Measurements from ENCODE around the gene LALBA.
"Not testable (repeated sequence)": the region's sequence is repeated elsewhere in the genome, so short reads cannot be mapped to it uniquely, and the experiment has no call there.

Gene LALBA

GRCh38 chr12:48553666-48554343 is 16.0 kb downstream of the LALBA start:
- H3K4me1 Mint-ChIP-seq (ENCODE audit: low read depth); H3K4me3 Mint-ChIP-seq; H3K9me3 Mint-ChIP-seq; H3K27ac Mint-ChIP-seq; H3K36me3 Mint-ChIP-seq (ENCODE audit: low read depth): not testable (repeated sequence)
- H3K27me3 Mint-ChIP-seq (ENCODE audit: low read depth), result peaks cover 13% of the 10 kb centered on the region

- H3K27ac Mint-ChIP-seq; H3K9me3 Mint-ChIP-seq; H3K4me1 Mint-ChIP-seq (ENCODE audit: low read depth); H3K4me3 Mint-ChIP-seq; H3K36me3 Mint-ChIP-seq (ENCODE audit: low read depth): not testable (repeated sequence)
- H3K27me3 Mint-ChIP-seq (ENCODE audit: low read depth), result peaks cover 13% of the 10 kb centered on the region
Observed at GRCh38 chr12:48551636-48552035, 18.2 kb downstream of the LALBA start.

DNA sequence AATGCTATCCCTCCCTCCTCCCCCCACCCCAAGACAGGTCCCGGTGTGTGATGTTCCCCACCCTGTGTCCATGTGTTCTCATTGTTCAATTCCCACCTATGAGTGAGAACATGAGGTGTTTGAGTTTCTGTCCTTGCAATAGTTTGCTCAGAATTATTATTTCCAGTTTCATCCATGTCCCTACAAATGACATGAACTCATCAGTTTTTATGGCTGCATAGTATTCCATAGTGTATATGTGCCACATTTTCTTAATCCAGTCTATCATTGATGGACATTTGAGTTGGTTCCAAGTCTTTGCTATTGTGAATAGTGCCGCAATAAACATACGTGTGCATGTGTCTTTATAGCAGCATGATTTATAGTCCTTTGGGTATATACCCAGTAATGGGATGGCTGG is 22.8 kb downstream of the LALBA start:
- not testable (repeated sequence) for H3K36me3 Mint-ChIP-seq (ENCODE audit: low read depth)

GRCh38 chr12:48545833-48546469 is 23.9 kb downstream of the LALBA start:
- H3K27me3 Mint-ChIP-seq (ENCODE audit: low read depth), result peaks cover 6% of the 10 kb centered on the region
- no peaks in the 10 kb centered on the region for H3K36me3 Mint-ChIP-seq (ENCODE audit: low read depth)
- peaks cover 4% of the 10 kb centered on the region for H3K9me3 Mint-ChIP-seq
- no peak overlapping the region for H3K4me3 Mint-ChIP-seq
- no peak overlapping the region for H3K27ac Mint-ChIP-seq
- H3K4me1 Mint-ChIP-seq (ENCODE audit: low read depth), result peaks cover 2% of the 10 kb centered on the region

More for the DNA sequence above, 22.8 kb downstream of the LALBA start:
- H3K27me3 Mint-ChIP-seq (ENCODE audit: low read depth); H3K4me3 Mint-ChIP-seq; H3K9me3 Mint-ChIP-seq; H3K27ac Mint-ChIP-seq; H3K4me1 Mint-ChIP-seq (ENCODE audit: low read depth): not testable (repeated sequence)

DNA sequence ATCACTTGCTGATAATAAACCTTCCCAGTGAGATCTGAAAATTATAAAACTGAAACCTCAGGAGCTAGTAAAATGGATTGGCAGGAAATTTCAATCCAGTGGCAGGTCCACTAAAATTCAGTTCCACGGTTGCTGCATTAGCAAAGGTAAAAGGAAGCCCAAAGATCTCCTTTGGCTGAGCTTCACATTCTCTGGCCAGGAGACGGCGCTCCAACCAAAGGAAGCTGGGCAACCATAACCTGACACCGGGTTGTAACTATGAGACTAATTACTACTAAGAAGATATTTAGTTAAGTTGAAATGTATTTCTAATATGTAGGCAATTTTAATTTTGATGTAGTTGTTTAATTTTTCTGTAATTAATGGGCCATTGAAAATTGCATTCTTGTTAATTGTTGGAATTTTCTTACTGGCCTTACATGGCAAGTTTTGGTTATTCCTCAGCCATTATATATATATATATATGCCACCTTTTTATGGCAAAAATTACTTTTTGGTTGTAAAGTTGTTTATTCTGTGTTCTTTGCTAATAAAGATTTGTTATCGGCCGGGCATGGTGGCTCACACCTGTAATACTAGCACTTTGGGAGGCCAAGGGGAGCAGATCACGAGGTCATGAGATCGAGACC is 27.4 kb downstream of the LALBA start:
- Mint-ChIP-seq H3K4me3 (no peak overlapping the region), H3K9me3 (no peaks in the 10 kb centered on the region), H3K27me3 (ENCODE audit: low read depth) (no peaks in the 10 kb centered on the region), H3K36me3 (ENCODE audit: low read depth) (no peaks in the 10 kb centered on the region), H3K4me1 (ENCODE audit: low read depth) (peaks cover 2% of the 10 kb centered on the region), H3K27ac (no peak overlapping the region)

DNA sequence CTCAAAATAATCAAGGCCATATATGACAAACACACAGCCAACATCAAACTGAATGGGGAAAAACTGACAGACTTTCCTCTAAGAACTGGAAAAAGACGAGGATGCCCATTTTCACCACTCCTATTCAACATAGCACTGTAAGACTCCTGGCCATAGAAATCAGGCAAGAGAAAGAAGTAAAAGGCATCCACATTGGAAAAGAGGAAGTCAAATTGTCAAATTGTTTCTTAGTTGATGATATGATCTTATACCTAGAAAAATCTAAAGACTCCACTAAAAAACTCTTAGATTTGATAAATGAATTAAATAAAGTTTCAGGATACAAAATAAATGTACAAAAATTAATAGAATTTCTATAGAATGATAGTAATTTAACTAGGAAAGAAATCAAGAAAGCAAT is 33.2 kb downstream of the LALBA start:
- Mint-ChIP-seq H3K27ac (no peak overlapping the region), H3K4me3 (no peak overlapping the region), H3K36me3 (ENCODE audit: low read depth) (no peaks in the 10 kb centered on the region)

GRCh38 chr12:48532601-48533000 is 37.2 kb downstream of the LALBA start:
- no peak overlapping the region for H3K4me3 Mint-ChIP-seq
- H3K36me3 Mint-ChIP-seq (ENCODE audit: low read depth), result no peaks in the 10 kb centered on the region
- no peak overlapping the region for H3K27ac Mint-ChIP-seq
- peaks cover 3% of the 10 kb centered on the region for H3K4me1 Mint-ChIP-seq (ENCODE audit: low read depth)
- no peaks in the 10 kb centered on the region for H3K27me3 Mint-ChIP-seq (ENCODE audit: low read depth)
- H3K9me3 Mint-ChIP-seq, result peaks cover 10% of the 10 kb centered on the region

More for the DNA sequence above, 33.2 kb downstream of the LALBA start:
- peaks cover 3% of the 10 kb centered on the region for H3K4me1 Mint-ChIP-seq (ENCODE audit: low read depth)
- H3K9me3 Mint-ChIP-seq, result peaks cover 10% of the 10 kb centered on the region
- no peaks in the 10 kb centered on the region for H3K27me3 Mint-ChIP-seq (ENCODE audit: low read depth)

DNA sequence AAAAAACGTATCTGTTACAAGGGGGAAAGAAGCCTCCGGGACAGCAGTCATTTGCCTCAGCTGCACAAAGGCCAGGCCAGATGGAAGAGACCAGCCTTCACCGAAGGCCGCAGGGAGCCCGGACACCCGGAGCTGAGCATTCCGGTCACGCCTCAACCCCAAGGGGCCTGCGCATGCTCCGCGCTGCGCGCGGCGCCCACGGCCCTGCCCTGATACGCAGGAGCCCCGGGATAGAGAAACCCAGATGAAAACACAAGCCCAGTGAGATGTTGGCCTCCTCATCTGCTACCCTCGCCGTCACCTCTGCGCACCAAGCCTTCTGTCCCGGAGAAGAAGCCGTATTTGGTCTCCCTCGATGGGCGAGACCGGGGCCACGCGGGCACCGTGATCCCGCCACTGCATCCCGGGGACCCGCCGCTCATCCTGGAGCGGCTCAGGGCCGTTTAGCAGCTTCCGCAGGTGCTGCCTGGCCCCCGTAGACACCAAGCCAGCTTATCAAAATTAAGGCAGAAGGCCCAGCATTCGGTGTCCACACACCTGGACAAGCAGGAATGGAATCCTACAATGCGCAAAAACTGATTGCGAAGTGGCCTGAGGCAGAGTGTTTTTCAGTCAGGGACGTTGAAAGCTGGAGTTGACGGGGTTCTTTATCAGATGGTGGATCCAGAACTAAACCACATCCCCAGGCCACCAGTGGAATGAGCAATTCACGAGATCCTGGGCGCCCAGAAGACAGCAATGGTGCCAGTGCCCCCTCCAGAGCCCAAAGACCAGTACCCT is 41.8 kb downstream of the LALBA start:
- Mint-ChIP-seq H3K36me3 (ENCODE audit: low read depth) (no peaks in the 10 kb centered on the region), H3K9me3 (no peaks in the 10 kb centered on the region), H3K4me1 (ENCODE audit: low read depth) (peaks cover 3% of the 10 kb centered on the region), H3K27ac (no peak overlapping the region), H3K27me3 (ENCODE audit: low read depth) (no peaks in the 10 kb centered on the region), H3K4me3 (no peak overlapping the region)

GRCh38 chr12:48525332-48525731 is 44.5 kb downstream of the LALBA start, which contains the start of gene OR8S1:
OR8S1 (plus strand) TSS chr12:48525632; CDS start chr12:48525632, 0 bp downstream.
- Mint-ChIP-seq H3K4me1 (ENCODE audit: low read depth) (no peaks in the 10 kb centered on the region), H3K9me3 (no peaks in the 10 kb centered on the region), H3K36me3 (ENCODE audit: low read depth) (no peaks in the 10 kb centered on the region), H3K27me3 (ENCODE audit: low read depth) (no peaks in the 10 kb centered on the region), H3K27ac (no peak within 1 kb of the TSS), H3K4me3 (no peak within 1 kb of the TSS)

DNA sequence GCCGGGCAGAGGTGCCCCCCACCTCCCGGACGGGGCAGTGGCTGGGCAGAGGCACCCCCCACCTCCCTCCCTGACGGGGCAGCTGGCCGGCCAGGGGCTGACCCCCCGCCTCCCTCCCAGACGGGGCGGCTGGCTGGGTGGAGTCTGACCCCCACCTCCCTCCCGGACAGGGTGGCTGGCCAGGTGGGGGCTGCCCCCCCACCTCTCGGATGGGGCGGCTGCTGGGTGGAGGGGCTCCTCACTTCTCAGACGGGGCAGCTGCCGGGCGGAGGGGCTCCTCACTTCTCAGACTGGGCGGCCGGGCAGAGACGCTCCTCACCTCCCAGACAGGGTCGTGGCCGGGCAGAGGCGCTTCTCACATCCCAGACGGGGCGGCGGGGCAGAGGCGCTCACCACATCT is 49.5 kb downstream of the LALBA start:
- not testable (repeated sequence) for H3K27me3 Mint-ChIP-seq (ENCODE audit: low read depth); H3K36me3 Mint-ChIP-seq (ENCODE audit: low read depth); H3K4me3 Mint-ChIP-seq; H3K4me1 Mint-ChIP-seq (ENCODE audit: low read depth); H3K27ac Mint-ChIP-seq; H3K9me3 Mint-ChIP-seq
